Measurements from ENCODE around the gene ISG20L2. TPM values are rescaled to one million over a fixed set of nuclear protein-coding genes. Genes with fewer than 3 reads are reported as not detected.
A peak's percentile ranks its signal among the peaks of the same experiment; 100 is the strongest.

Gene ISG20L2
- total RNA-seq, 1 experiment from 2014 or later = 18.4 TPM

GRCh38 chr1:156681196-156681960 is 47.2 kb downstream of the ISG20L2 start:
- Histone ChIP-seq H3K4me2 (ENCODE audit: low read depth, low read length, poor library complexity, severe bottlenecking) (no peak overlapping the region), H3K27me3 (ENCODE audit: low read length) (no peaks in the 10 kb centered on the region), H3K9me2 (replicated peaks; ENCODE audit: insufficient read depth, low read length) (no peaks in the 10 kb centered on the region), H3K27ac (ENCODE audit: low read length) (no peak overlapping the region), H3K36me3 (ENCODE audit: insufficient read depth, low read length) (no peaks in the 10 kb centered on the region), H3K4me3 (ENCODE audit: low read length) (no peak overlapping the region), H2AFZ (ENCODE audit: low read length) (no peak overlapping the region), H3K9ac (ENCODE audit: low read length) (no peak overlapping the region), H3K79me2 (ENCODE audit: low read length) (no peaks in the 10 kb centered on the region), H3K4me1 (ENCODE audit: low read length) (no peaks in the 10 kb centered on the region), H4K20me1 (ENCODE audit: insufficient read depth, low read depth, low read length) (no peaks in the 10 kb centered on the region), H3K9me3 (ENCODE audit: low read length) (no peaks in the 10 kb centered on the region)
- DNase-seq = no peak

DNA sequence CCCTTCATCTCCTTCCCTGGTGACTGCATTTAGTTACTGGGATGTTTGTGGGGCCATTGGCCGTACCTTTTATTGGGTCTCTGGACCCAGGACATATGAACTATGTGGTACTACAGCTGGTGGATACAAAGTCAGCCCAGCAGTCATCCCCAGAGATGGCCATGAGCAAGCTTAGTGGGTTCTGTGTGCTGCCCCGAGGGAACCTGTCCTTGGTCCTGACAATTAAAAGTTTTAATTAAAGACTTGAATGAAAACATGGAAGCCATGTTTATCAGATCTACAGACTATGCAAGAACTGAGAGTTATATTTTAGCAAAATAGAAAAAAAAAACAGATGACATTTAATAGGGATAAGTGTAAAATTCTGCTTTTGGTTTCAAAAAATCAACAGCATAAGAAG is 48.5 kb downstream of the ISG20L2 start:
- Histone ChIP-seq H3K9ac (ENCODE audit: low read length) (no peak overlapping the region), H3K4me3 (ENCODE audit: low read length) (no peak overlapping the region), H3K36me3 (ENCODE audit: insufficient read depth, low read length) (no peaks in the 10 kb centered on the region), H3K4me1 (ENCODE audit: low read length) (no peaks in the 10 kb centered on the region), H4K20me1 (ENCODE audit: insufficient read depth, low read depth, low read length) (no peaks in the 10 kb centered on the region), H3K4me2 (ENCODE audit: low read depth, low read length, poor library complexity, severe bottlenecking) (no peak overlapping the region), H3K27me3 (ENCODE audit: low read length) (no peaks in the 10 kb centered on the region), H3K9me2 (replicated peaks; ENCODE audit: insufficient read depth, low read length) (no peaks in the 10 kb centered on the region), H2AFZ (ENCODE audit: low read length) (no peak overlapping the region), H3K9me3 (ENCODE audit: low read length) (no peaks in the 10 kb centered on the region), H3K27ac (ENCODE audit: low read length) (no peak overlapping the region), H3K79me2 (ENCODE audit: low read length) (no peaks in the 10 kb centered on the region)
- DNase-seq = no peak

DNA sequence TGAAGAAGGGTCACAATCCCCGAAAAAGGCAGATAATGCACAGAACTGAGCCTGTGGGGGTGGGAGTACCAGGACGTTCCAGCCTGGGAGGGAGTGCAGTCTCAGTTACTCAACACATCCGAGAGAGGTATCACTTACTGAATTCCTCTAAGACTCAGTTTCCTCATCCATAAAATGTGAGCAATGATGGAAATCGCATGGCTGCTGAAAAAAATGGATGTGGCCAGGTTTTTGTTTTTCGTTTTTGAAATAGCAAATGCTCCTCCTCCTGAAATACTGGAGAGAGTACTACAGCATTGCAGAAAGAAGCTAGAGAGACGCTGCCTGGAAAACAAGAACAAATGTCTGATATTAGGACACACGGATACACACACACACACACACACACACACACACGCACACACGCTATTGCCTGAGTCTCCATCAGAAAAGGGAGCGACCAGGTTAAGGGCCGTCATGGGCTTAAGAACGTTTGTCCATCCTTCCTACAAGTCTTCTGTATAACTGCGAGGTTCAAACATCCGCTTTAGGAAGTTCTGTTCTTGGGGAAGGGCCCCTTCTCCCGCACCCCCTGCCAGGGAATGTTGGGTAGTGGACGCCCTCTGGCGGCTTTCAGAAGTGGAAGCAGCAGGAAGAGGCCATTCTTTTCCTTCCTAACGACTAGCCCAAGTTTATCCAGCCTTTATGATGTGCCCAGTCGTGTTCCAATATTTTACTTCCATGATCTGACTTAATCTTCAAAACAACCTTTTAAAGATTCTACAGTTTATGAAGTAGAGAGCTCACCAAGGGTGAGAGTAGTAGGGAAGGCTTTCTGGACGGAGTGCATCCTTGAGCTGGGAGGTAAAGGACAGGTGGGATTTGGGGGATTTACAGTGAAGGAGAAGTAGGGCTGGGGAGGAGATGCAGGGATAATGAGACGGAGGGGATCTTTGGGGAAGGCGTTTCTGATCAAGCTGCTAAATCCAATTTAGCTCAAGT is 50.7 kb downstream of the ISG20L2 start:
- Histone ChIP-seq H3K27ac (ENCODE audit: low read length) (no peak overlapping the region), H3K36me3 (ENCODE audit: insufficient read depth, low read length) (no peaks in the 10 kb centered on the region), H3K4me3 (ENCODE audit: low read length) (no peak overlapping the region), H3K9me2 (replicated peaks; ENCODE audit: insufficient read depth, low read length) (no peaks in the 10 kb centered on the region), H4K20me1 (ENCODE audit: insufficient read depth, low read depth, low read length) (0 out of 2 replicates have a peak, but pooled peaks cover 3% of the 10 kb centered on the region), H3K9ac (ENCODE audit: low read length) (no peak overlapping the region), H3K4me1 (ENCODE audit: low read length) (no peaks in the 10 kb centered on the region), H2AFZ (ENCODE audit: low read length) (no peak overlapping the region), H3K4me2 (ENCODE audit: low read depth, low read length, poor library complexity, severe bottlenecking) (no peak overlapping the region), H3K27me3 (ENCODE audit: low read length) (no peaks in the 10 kb centered on the region), H3K79me2 (ENCODE audit: low read length) (no peaks in the 10 kb centered on the region), H3K9me3 (ENCODE audit: low read length) (no peaks in the 10 kb centered on the region)
- DNase-seq = peak; percentile 58

GRCh38 chr1:156676820-156677615 is 51.5 kb downstream of the ISG20L2 start, which contains the start of gene NES:
Gene NES, minus strand, starts transcription at chr1:156677407. Its CDS starts 143 bp downstream, at chr1:156677264.
- Histone ChIP-seq H4K20me1 (ENCODE audit: insufficient read depth, low read depth, low read length) (0 out of 2 replicates have a peak, but pooled peaks cover 3% of the 10 kb centered on the region), H3K9me3 (ENCODE audit: low read length) (no peaks in the 10 kb centered on the region), H3K27ac (ENCODE audit: low read length) (no peak within 1 kb of the TSS), H3K79me2 (ENCODE audit: low read length) (no peaks in the 10 kb centered on the region), H3K4me3 (ENCODE audit: low read length) (no peak within 1 kb of the TSS), H2AFZ (ENCODE audit: low read length) (no peak within 1 kb of the TSS), H3K9ac (ENCODE audit: low read length) (no peak within 1 kb of the TSS), H3K27me3 (ENCODE audit: low read length) (no peaks in the 10 kb centered on the region), H3K9me2 (replicated peaks; ENCODE audit: insufficient read depth, low read length) (no peaks in the 10 kb centered on the region), H3K4me2 (ENCODE audit: low read depth, low read length, poor library complexity, severe bottlenecking) (no peak within 1 kb of the TSS), H3K36me3 (ENCODE audit: insufficient read depth, low read length) (no peaks in the 10 kb centered on the region), H3K4me1 (ENCODE audit: low read length) (no peaks in the 10 kb centered on the region)
- no peak for DNase-seq

GRCh38 chr1:156676114-156676819 is 52.3 kb downstream of the ISG20L2 start:
- Histone ChIP-seq H3K9me3 (ENCODE audit: low read length) (no peaks in the 10 kb centered on the region), H2AFZ (ENCODE audit: low read length) (no peak overlapping the region), H3K36me3 (ENCODE audit: insufficient read depth, low read length) (no peaks in the 10 kb centered on the region), H3K79me2 (ENCODE audit: low read length) (no peaks in the 10 kb centered on the region), H3K27ac (ENCODE audit: low read length) (no peak overlapping the region), H3K4me2 (ENCODE audit: low read depth, low read length, poor library complexity, severe bottlenecking) (no peak overlapping the region), H3K9ac (ENCODE audit: low read length) (no peak overlapping the region), H3K9me2 (replicated peaks; ENCODE audit: insufficient read depth, low read length) (no peaks in the 10 kb centered on the region), H3K4me3 (ENCODE audit: low read length) (no peak overlapping the region), H4K20me1 (ENCODE audit: insufficient read depth, low read depth, low read length) (peaks cover 3% of the 10 kb centered on the region; the same call in 1 of the 2 replicates), H3K4me1 (ENCODE audit: low read length) (no peaks in the 10 kb centered on the region), H3K27me3 (ENCODE audit: low read length) (no peaks in the 10 kb centered on the region)
- no peak for DNase-seq

DNA sequence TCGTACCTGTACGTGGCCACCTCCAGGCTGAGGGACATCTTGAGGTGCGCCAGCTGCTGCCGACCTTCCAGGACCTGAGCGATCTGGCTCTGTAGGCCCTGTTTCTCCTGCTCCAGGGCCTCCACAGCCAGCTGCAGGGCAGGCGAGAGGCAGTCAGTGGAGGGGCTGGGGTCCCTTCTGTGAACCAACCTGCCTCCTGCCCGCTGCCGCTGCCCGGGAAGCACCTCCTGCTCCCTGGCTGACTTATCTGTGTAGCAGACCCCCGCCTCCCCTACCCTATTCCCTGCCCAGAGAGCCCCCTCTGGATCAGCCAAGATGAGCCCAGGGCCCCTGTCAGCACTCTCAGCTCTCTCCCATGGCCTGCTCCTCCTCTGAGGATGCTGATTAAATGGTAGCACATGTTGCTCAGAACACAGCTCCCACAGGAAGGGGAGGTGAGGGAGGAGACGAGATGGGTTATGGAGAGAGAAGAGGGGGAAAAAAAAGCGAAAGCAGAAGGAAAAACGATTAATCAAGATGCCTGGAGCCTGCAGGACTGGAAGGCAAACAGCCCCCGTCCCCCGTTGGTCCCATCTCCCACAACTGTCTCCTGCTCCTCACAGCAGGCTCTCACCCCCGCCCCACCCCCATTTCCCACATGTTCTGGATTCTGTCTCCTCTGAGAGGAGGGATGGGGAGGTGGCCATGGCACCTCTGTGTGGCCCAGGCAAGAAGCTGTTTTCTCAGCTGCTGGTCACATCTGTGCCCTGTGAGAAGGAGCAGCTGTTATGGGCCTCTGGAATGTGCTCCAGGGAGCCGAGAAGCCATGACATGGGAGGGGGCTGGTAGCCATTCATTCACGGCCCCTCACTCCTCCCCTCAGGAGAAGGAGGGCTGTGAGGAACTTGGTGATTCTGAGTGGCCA is 53.1 kb downstream of the ISG20L2 start:
- Histone ChIP-seq H2AFZ (ENCODE audit: low read length) (no peak overlapping the region), H3K4me1 (ENCODE audit: low read length) (no peaks in the 10 kb centered on the region), H3K79me2 (ENCODE audit: low read length) (no peaks in the 10 kb centered on the region), H3K4me2 (ENCODE audit: low read depth, low read length, poor library complexity, severe bottlenecking) (no peak overlapping the region), H3K27ac (ENCODE audit: low read length) (no peak overlapping the region), H3K9me2 (replicated peaks; ENCODE audit: insufficient read depth, low read length) (no peaks in the 10 kb centered on the region), H3K4me3 (ENCODE audit: low read length) (no peak overlapping the region), H4K20me1 (ENCODE audit: insufficient read depth, low read depth, low read length) (peaks cover 3% of the 10 kb centered on the region; the same call in 1 of the 2 replicates), H3K27me3 (ENCODE audit: low read length) (no peaks in the 10 kb centered on the region), H3K36me3 (ENCODE audit: insufficient read depth, low read length) (no peaks in the 10 kb centered on the region), H3K9ac (ENCODE audit: low read length) (no peak overlapping the region), H3K9me3 (ENCODE audit: low read length) (no peaks in the 10 kb centered on the region)
- no peak for DNase-seq

Data from Karpas-422 (cell line).